Measurements from ENCODE around the gene ZNF546. TPM values are rescaled to one million over a fixed set of nuclear protein-coding genes. Genes with fewer than 3 reads are reported as not detected.

Gene ZNF546
- total and polyA plus RNA-seq, 5 donors from 2014 or later, result 2.3 to 5.8 (median 5.2) TPM

GRCh38 chr19:40055832-40056504, 59.1 kb downstream of the ZNF546 start, which contains the start of gene ZNF780B:
Gene ZNF780B (minus strand): TSS chr19:40056231. CDS start chr19:40050332, 5,899 bp downstream.
- H3K4me1 Mint-ChIP-seq, result peaks cover 38 to 56% (median 50%) of the 10 kb centered on the region in 4 donors
- H3K9me3 Mint-ChIP-seq, result peaks cover 4 to 29% (median 15%) of the 10 kb centered on the region in 7 donors
- peaks cover 14 to 22% of the 10 kb centered on the region in 2 experiments for H3K9me3 ChIP-seq (ENCODE audit: control insufficient read depth in 2 of 2, low read length in 2 of 2)
- peak; percentile 90 to 92 for ATAC-seq (ENCODE audit: low read depth in 2 of 2)
- H3K27me3 Mint-ChIP-seq, result peaks cover 25% of the 10 kb centered on the region
- H3K27me3 ChIP-seq (ENCODE audit: control insufficient read depth, insufficient read depth, low read length), result peaks cover 2% of the 10 kb centered on the region
- peak; percentile 36 to 87 (median 73) for DNase-seq
- peak within 1 kb of the TSS; percentile 91 for H3K4me3 ChIP-seq (ENCODE audit: low read depth, low read length)
- H3K27ac ChIP-seq (ENCODE audit: insufficient read depth, low read length, poor library complexity, severe bottlenecking), result peak within 1 kb of the TSS; percentile 69
- H3K4me3 Mint-ChIP-seq, result peak within 1 kb of the TSS; percentile 97 to 100 (median 100)
- peaks cover 29% of the 10 kb centered on the region for H3K4me1 ChIP-seq (ENCODE audit: control insufficient read depth, insufficient read depth, low read length, poor library complexity, severe bottlenecking)
- H3K27ac Mint-ChIP-seq, result peak within 1 kb of the TSS; percentile 95 to 99 (median 99)
- H3K36me3 ChIP-seq (ENCODE audit: control insufficient read depth, insufficient read depth, low read length), result no peaks in the 10 kb centered on the region
- peaks cover 20% of the 10 kb centered on the region for H3K36me3 Mint-ChIP-seq

GRCh38 chr19:40056505-40056904, 59.6 kb downstream of the ZNF546 start:
- Mint-ChIP-seq H3K27me3 (peaks cover 27% of the 10 kb centered on the region), H3K36me3 (peaks cover 18% of the 10 kb centered on the region), H3K4me3 (peak overlapping the region; percentile 97 to 100 (median 100)), H3K27ac (peak overlapping the region; percentile 40 to 99 (median 99)), H3K9me3 (peaks cover 3 to 29% (median 15%) of the 10 kb centered on the region in 7 donors), H3K4me1 (peaks cover 36 to 54% (median 47%) of the 10 kb centered on the region in 4 donors)
- H3K36me3 ChIP-seq (ENCODE audit: control insufficient read depth, insufficient read depth, low read length), result no peaks in the 10 kb centered on the region
- H3K4me3 ChIP-seq (ENCODE audit: low read depth, low read length), result peak overlapping the region; percentile 91
- DNase-seq (no peak), ATAC-seq (ENCODE audit: low read depth in 2 of 2) (no peak)
- H3K27ac ChIP-seq (ENCODE audit: insufficient read depth, low read length, poor library complexity, severe bottlenecking), result peak overlapping the region; percentile 69
- peaks cover 3% of the 10 kb centered on the region for H3K27me3 ChIP-seq (ENCODE audit: control insufficient read depth, insufficient read depth, low read length)
- peaks cover 29% of the 10 kb centered on the region for H3K4me1 ChIP-seq (ENCODE audit: control insufficient read depth, insufficient read depth, low read length, poor library complexity, severe bottlenecking)
- peaks cover 15 to 23% of the 10 kb centered on the region in 2 experiments for H3K9me3 ChIP-seq (ENCODE audit: control insufficient read depth in 2 of 2, low read length in 2 of 2)

- H3K36me3 ChIP-seq (ENCODE audit: control insufficient read depth, insufficient read depth, low read length), result no peaks in the 10 kb centered on the region
- H3K4me3 ChIP-seq (ENCODE audit: low read depth, low read length), result peak overlapping the region; percentile 91
- peaks cover 32 to 48% (median 44%) of the 10 kb centered on the region in 4 donors for H3K4me1 Mint-ChIP-seq
- peak overlapping the region; percentile 97 to 100 (median 100) for H3K4me3 Mint-ChIP-seq
- H3K36me3 Mint-ChIP-seq, result peaks cover 13% of the 10 kb centered on the region
- H3K27me3 Mint-ChIP-seq, result peaks cover 27% of the 10 kb centered on the region
- ATAC-seq (ENCODE audit: low read depth in 2 of 2) (no peak), DNase-seq (no peak)
- H3K27ac Mint-ChIP-seq, result no peak overlapping the region
- H3K9me3 ChIP-seq (ENCODE audit: control insufficient read depth in 2 of 2, low read length in 2 of 2), result peaks cover 21 to 28% of the 10 kb centered on the region in 2 experiments
- peaks cover 4 to 29% (median 15%) of the 10 kb centered on the region in 7 donors for H3K9me3 Mint-ChIP-seq
- H3K27ac ChIP-seq (ENCODE audit: insufficient read depth, low read length, poor library complexity, severe bottlenecking), result no peak overlapping the region
- peaks cover 5% of the 10 kb centered on the region for H3K27me3 ChIP-seq (ENCODE audit: control insufficient read depth, insufficient read depth, low read length)
- H3K4me1 ChIP-seq (ENCODE audit: control insufficient read depth, insufficient read depth, low read length, poor library complexity, severe bottlenecking), result peaks cover 29% of the 10 kb centered on the region
These were observed 60.3 kb downstream of the ZNF546 start for GRCh38 chr19:40057166-40057565.

- Mint-ChIP-seq H3K4me1 (peaks cover 15 to 24% (median 23%) of the 10 kb centered on the region in 4 donors), H3K27me3 (peaks cover 34% of the 10 kb centered on the region), H3K36me3 (peaks cover under 1% of the 10 kb centered on the region), H3K9me3 (peaks cover 1 to 29% (median 17%) of the 10 kb centered on the region in 7 donors), H3K27ac (no peak overlapping the region), H3K4me3 (peak overlapping the region in 1 of 4 donors; percentile 65)
- Histone ChIP-seq H3K27me3 (ENCODE audit: control insufficient read depth, insufficient read depth, low read length) (peaks cover 5% of the 10 kb centered on the region), H3K4me1 (ENCODE audit: control insufficient read depth, insufficient read depth, low read length, poor library complexity, severe bottlenecking) (peaks cover 22% of the 10 kb centered on the region), H3K27ac (ENCODE audit: insufficient read depth, low read length, poor library complexity, severe bottlenecking) (no peak overlapping the region), H3K36me3 (ENCODE audit: control insufficient read depth, insufficient read depth, low read length) (no peaks in the 10 kb centered on the region), H3K9me3 (ENCODE audit: control insufficient read depth in 2 of 2, low read length in 2 of 2) (peaks cover 29 to 36% of the 10 kb centered on the region in 2 experiments), H3K4me3 (ENCODE audit: low read depth, low read length) (no peak overlapping the region)
- no peak for DNase-seq
- ATAC-seq (ENCODE audit: low read depth in 2 of 2), result no peak
These were observed 62.8 kb downstream of the ZNF546 start for GRCh38 chr19:40059624-40060023.

- DNase-seq (no peak), ATAC-seq (ENCODE audit: low read depth in 2 of 2) (no peak)
- H3K36me3 ChIP-seq (ENCODE audit: control insufficient read depth, insufficient read depth, low read length), result peaks cover 13% of the 10 kb centered on the region
- peaks cover 29 to 32% of the 10 kb centered on the region in 2 experiments for H3K9me3 ChIP-seq (ENCODE audit: control insufficient read depth in 2 of 2, low read length in 2 of 2)
- H3K4me3 ChIP-seq (ENCODE audit: low read depth, low read length), result no peak overlapping the region
- Mint-ChIP-seq H3K4me1 (peaks cover 0 to 6% (median 0%) of the 10 kb centered on the region in 4 donors), H3K9me3 (peaks cover 0 to 48% (median 11%) of the 10 kb centered on the region in 7 donors), H3K27me3 (peaks cover 5% of the 10 kb centered on the region), H3K4me3 (no peak overlapping the region), H3K27ac (no peak overlapping the region), H3K36me3 (peaks cover 31% of the 10 kb centered on the region)
- no peaks in the 10 kb centered on the region for H3K4me1 ChIP-seq (ENCODE audit: control insufficient read depth, insufficient read depth, low read length, poor library complexity, severe bottlenecking)
- no peaks in the 10 kb centered on the region for H3K27me3 ChIP-seq (ENCODE audit: control insufficient read depth, insufficient read depth, low read length)
- H3K27ac ChIP-seq (ENCODE audit: insufficient read depth, low read length, poor library complexity, severe bottlenecking), result no peak overlapping the region
These were observed 73.2 kb downstream of the ZNF546 start for GRCh38 chr19:40070058-40070457.

Other genes starting within 250 kb of the ZNF546 start
- not detected for gene LEUTX, start 218.2 kb upstream of the ZNF546 start, total RNA-seq
- gene LEUTX, start 218.2 kb upstream of the ZNF546 start, polyA plus RNA-seq, result not detected
- gene DYRK1B, start 162.9 kb upstream of the ZNF546 start, total RNA-seq, result 32.6 TPM
- 10 to 100 TPM in 3 of 4 donors, 1 to 10 TPM in 1; 7.2 to 12.8 (median 10.5) TPM for gene DYRK1B, start 162.9 kb upstream of the ZNF546 start, polyA plus RNA-seq
- gene FBL, start 150.7 kb upstream of the ZNF546 start, total RNA-seq, result 194 TPM
- gene FBL, start 150.7 kb upstream of the ZNF546 start, polyA plus RNA-seq, result 100 to 1,000 TPM; 142 to 186 (median 166) TPM
- 8.4 TPM for gene FCGBP, start 62.4 kb upstream of the ZNF546 start, total RNA-seq
- under 1 TPM; 0.06 to 0.27 (median 0.21) TPM for gene FCGBP, start 62.4 kb upstream of the ZNF546 start, polyA plus RNA-seq
- 105 TPM for gene PSMC4, start 25.9 kb upstream of the ZNF546 start, total RNA-seq
- 100 to 1,000 TPM in 2 of 4 donors, 10 to 100 TPM in 2; 89.9 to 122 (median 101) TPM for gene PSMC4, start 25.9 kb upstream of the ZNF546 start, polyA plus RNA-seq
- 10.7 TPM for gene ZNF780B, start 59.2 kb downstream of the ZNF546 start, total RNA-seq
- gene ZNF780B, start 59.2 kb downstream of the ZNF546 start, polyA plus RNA-seq, result 10 to 100 TPM in 1 of 4 donors, 1 to 10 TPM in 3; 6.4 to 15.5 (median 7.1) TPM
- gene ZNF780A, start 93.9 kb downstream of the ZNF546 start, total RNA-seq, result 10.4 TPM
- 10 to 100 TPM; 10.9 to 19.1 (median 13.4) TPM for gene ZNF780A, start 93.9 kb downstream of the ZNF546 start, polyA plus RNA-seq
- 25.8 TPM for gene MAP3K10, start 194.4 kb downstream of the ZNF546 start, total RNA-seq
- gene MAP3K10, start 194.4 kb downstream of the ZNF546 start, polyA plus RNA-seq, result 1 to 10 TPM in 1 of 4 donors, under 1 TPM in 3; 0.14 to 1.4 (median 0.43) TPM
- gene TTC9B, start 221.3 kb downstream of the ZNF546 start, total RNA-seq, result not detected
- gene TTC9B, start 221.3 kb downstream of the ZNF546 start, polyA plus RNA-seq, result not detected
- gene CCNP, start 229.6 kb downstream of the ZNF546 start, total RNA-seq, result 1.2 TPM
- under 1 TPM in 1 of 4 donors, not detected in 3; 0.13 TPM for gene CCNP, start 229.6 kb downstream of the ZNF546 start, polyA plus RNA-seq

Measured in CD4-positive, CD25-positive, alpha-beta regulatory T cell (primary cell).